OCI-LY3 (cell line): ENCODE results near the gene USE1.

Experiments
- H2AFZ ChIP-seq: fragments of 200-600, 300-600 bp; shearing (Covaris generic); 2 replicates; pipeline ENCODE4 v1.6.0; 2014; ENCODE audit warnings: antibody characterized with exemption, low read depth, low read length
- H3K27ac ChIP-seq: fragments of 200-600, 300-600 bp; sonication (generic); 2 replicates; pipeline ENCODE4 v1.5.1; 2014; ENCODE audit warnings: mild to moderate bottlenecking, low read length, moderate library complexity, mixed read lengths
- H3K27me3 ChIP-seq: fragments of 200-600, 300-600 bp; sonication (generic); 2 replicates; pipeline ENCODE4 v1.6.1; 2014; ENCODE audit warnings: low read depth, low read length, mixed read lengths
- H3K36me3 ChIP-seq: fragments of 200-600, 300-600 bp; sonication (generic); replicated peaks from 2 replicates; pipeline ENCODE3; 2014; ENCODE audit warnings: low read depth, low read length, mixed read lengths
- H3K4me1 ChIP-seq: fragments of 300-600, 200-600 bp; sonication (generic); 2 replicates; pipeline ENCODE4 v1.6.1; 2014; ENCODE audit warnings: low read length, mixed read lengths
- H3K4me2 ChIP-seq: fragments of 200-600, 300-600 bp; sonication (generic); 2 replicates; pipeline ENCODE4 v1.6.1; 2014; ENCODE audit warnings: low read length, mixed read lengths
- H3K4me3 ChIP-seq: fragments of 300-600, 200-600 bp; sonication (generic); 2 replicates; pipeline ENCODE4 v1.5.1; 2014; ENCODE audit warnings: antibody characterized with exemption, mild to moderate bottlenecking, low read length, moderate library complexity
- H3K79me2 ChIP-seq: fragments of 300-600, 200-600 bp; shearing (Covaris generic); 2 replicates; pipeline ENCODE4 v1.6.1; 2014; ENCODE audit warnings: mild to moderate bottlenecking, low read length, mixed read lengths
- H3K9ac ChIP-seq: fragments of 300-600, 200-600 bp; shearing (Covaris generic); 2 replicates; pipeline ENCODE4 v1.6.0; 2014; ENCODE audit warnings: mild to moderate bottlenecking, low read length, moderate library complexity
- H3K9me3 ChIP-seq: fragments of 200-600, 300-600 bp; shearing (Covaris generic); 2 replicates; pipeline ENCODE4 v1.6.1; 2014; ENCODE audit warnings: low read length, mixed read lengths; ENCODE audit not compliant: insufficient read depth
- H4K20me1 ChIP-seq: fragments of 200-600, 300-600 bp; sonication (generic); 2 replicates; pipeline ENCODE4 v1.6.1; 2016; ENCODE audit warnings: low read length, mixed read lengths; ENCODE audit not compliant: insufficient read depth
- EZH2phosphoT487 ChIP-seq: fragments of 200-600 bp; shearing (Covaris generic); IDR thresholded peaks from 2 replicates; pipeline ENCODE4 v1.6.1; 2018; ENCODE audit warnings: antibody characterized with exemption, mixed run types, low read depth
- TF ChIP-seq, protein P1 (sequence below): fragments of 200-600, 300-600 bp; sonication (generic); IDR thresholded peaks from 2 replicates; pipeline ENCODE4 v1.5.1; 2014; ENCODE audit warnings: antibody characterized with exemption, low read length, low read depth

Gene USE1

DNA sequence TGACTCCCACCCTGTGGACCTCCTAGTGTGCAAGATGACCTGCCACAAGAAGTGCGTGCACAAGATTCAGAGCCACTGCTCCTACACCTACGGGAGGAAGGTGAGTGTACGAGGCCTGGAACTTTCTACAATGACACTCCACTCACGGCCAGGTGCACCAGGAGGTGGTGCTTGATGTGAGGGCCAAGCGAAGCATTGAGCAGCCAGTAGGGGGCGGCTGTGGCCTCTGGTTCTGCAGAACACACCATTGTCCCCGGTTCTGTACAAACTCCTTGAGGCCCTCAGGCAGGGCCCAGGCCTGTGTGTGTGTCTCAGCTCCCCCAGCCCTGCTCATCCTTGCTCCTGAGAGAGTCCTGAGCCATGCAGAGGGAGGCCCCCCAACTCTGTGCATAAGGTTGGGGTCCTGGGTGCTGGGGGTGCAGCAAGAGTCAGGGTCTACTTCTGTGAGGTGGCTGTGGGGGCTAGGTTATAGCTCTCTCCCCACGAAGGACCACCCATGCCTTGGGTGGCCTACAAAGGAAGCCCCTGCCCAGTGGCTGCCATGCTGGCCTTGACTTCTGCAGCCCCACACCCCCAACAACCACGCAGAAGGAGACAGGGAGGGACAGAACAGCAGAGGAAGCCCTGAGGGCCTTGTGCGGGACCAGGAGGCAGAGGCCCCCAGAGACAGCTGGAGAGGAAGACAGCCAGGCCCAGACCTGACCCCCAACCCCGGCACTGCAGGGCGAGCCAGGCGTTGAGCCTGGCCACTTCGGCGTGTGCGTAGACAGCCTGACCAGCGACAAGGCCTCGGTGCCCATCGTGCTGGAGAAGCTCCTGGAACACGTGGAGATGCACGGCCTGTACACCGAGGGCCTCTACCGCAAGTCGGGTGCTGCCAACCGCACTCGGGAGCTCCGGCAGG lies 9.7 kb upstream of the USE1 start:
- H3K4me2 ChIP-seq, result no peak overlapping the region
- no peak overlapping the region for H3K9ac ChIP-seq
- no peaks in the 10 kb centered on the region for H3K9me3 ChIP-seq
- H2AFZ ChIP-seq, result no peak overlapping the region
- H3K36me3 ChIP-seq, result peaks cover 68% of the 10 kb centered on the region
- no peaks in the 10 kb centered on the region for H3K27me3 ChIP-seq
- H3K4me3 ChIP-seq, result no peak overlapping the region
- 0 out of 2 replicates have a peak, but pooled peaks cover 3% of the 10 kb centered on the region for H4K20me1 ChIP-seq
- TF ChIP-seq, protein P1, sequence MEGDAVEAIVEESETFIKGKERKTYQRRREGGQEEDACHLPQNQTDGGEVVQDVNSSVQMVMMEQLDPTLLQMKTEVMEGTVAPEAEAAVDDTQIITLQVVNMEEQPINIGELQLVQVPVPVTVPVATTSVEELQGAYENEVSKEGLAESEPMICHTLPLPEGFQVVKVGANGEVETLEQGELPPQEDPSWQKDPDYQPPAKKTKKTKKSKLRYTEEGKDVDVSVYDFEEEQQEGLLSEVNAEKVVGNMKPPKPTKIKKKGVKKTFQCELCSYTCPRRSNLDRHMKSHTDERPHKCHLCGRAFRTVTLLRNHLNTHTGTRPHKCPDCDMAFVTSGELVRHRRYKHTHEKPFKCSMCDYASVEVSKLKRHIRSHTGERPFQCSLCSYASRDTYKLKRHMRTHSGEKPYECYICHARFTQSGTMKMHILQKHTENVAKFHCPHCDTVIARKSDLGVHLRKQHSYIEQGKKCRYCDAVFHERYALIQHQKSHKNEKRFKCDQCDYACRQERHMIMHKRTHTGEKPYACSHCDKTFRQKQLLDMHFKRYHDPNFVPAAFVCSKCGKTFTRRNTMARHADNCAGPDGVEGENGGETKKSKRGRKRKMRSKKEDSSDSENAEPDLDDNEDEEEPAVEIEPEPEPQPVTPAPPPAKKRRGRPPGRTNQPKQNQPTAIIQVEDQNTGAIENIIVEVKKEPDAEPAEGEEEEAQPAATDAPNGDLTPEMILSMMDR, result peak; percentile 64
- TF ChIP-seq EZH2phosphoT487, result no peak
- H3K4me1 ChIP-seq, result no peaks in the 10 kb centered on the region
- H3K79me2 ChIP-seq, result no peaks in the 10 kb centered on the region
- H3K27ac ChIP-seq, result no peak overlapping the region

DNA sequence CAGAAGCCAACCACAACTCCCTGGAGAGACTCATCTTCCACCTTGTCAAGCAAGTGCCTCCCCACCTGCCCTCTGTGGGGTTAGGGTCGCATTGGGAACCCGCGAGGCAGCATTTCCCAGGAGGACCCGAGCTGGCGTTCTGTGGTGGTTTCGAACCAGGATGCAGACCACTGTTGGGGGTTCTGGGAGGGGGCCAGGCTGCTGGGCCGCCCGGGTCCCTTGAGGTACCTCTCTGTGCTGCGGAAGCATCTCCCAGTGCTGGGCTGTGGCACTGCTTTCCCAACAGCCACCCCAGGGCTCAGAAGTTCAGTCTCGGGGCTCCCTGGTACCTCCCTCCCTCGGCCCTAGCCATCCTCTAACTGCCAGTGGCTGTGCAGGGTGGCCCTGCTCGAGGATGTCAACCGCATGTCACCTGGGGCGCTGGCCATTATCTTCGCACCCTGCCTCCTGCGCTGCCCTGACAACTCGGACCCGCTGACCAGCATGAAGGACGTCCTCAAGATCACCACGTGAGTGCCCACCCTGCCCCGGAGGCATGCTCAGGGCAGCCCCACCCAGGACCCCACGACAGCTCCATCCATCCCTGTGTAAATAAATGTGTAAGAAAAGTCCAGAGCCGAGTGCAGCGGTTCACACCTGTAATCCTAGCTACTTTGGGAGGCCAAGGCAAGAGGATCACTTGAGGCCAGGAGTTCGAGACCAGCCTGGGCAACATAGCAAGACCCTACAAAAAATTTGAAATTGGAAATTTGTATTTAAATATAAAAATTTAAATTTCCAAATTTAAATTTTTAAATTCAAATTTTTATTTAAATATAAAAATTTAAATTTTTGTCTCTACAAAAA lies 8.2 kb upstream of the USE1 start:
- Histone ChIP-seq H3K27ac (no peak overlapping the region), H3K4me2 (no peak overlapping the region), H3K79me2 (no peaks in the 10 kb centered on the region), H3K4me3 (no peak overlapping the region), H3K9me3 (no peaks in the 10 kb centered on the region), H3K9ac (no peak overlapping the region), H3K36me3 (peaks cover 61% of the 10 kb centered on the region), H3K4me1 (no peaks in the 10 kb centered on the region), H2AFZ (no peak overlapping the region), H3K27me3 (no peaks in the 10 kb centered on the region), H4K20me1 (0 out of 2 replicates have a peak, but pooled peaks cover 1% of the 10 kb centered on the region)
- TF ChIP-seq EZH2phosphoT487, result no peak
- TF ChIP-seq, protein P1, result no peak

DNA sequence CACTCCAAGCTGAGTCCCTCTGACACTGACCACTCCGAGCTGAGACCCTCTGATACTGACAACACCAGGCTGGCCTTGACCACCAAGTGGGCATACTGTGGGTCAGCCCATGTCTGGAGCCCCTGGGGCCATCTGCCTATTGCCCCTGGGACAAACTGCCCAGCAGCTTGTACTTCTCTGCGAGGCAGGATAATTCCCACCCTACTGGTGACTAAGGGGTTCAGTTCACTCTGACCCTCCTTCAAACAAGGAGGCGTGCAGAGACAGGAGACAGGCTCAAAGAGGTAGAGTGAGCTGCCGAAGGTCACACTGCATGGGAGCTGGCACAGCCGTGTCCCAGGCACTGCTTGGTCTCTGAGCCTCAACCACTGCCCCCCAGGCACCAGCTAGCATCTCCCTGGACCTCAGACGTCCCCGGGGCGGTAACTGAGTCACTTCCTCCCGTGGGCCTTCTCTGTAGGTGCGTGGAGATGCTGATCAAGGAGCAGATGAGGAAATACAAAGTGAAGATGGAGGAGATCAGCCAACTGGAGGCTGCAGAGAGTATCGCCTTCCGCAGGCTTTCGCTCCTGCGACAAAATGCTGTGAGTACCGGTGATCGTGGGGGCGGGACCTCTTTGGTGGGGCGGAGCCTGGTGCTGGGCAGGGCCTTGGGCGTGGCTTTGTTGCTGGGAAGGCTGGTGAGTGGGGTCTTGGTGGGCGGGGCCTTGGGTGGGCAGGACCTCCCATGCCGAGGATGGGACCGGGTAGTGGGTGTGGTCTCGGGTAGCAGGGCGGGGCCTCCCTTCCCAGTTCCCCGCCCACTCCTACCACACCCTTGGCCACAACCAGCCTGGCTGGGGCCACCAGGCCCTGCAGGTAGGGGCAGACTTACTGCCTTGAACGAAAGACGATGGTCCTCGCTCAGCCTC lies 5.8 kb upstream of the USE1 start:
- Histone ChIP-seq H3K9ac (no peak overlapping the region), H3K27ac (no peak overlapping the region)

More for the DNA sequence above, 5.8 kb upstream of the USE1 start:
- Histone ChIP-seq H3K9me3 (no peaks in the 10 kb centered on the region), H3K27me3 (no peaks in the 10 kb centered on the region), H2AFZ (no peak overlapping the region), H3K4me1 (peaks cover 1% of the 10 kb centered on the region), H4K20me1 (no peaks in the 10 kb centered on the region), H3K79me2 (no peaks in the 10 kb centered on the region), H3K4me2 (no peak overlapping the region), H3K36me3 (peaks cover 55% of the 10 kb centered on the region), H3K4me3 (no peak overlapping the region)
- TF ChIP-seq EZH2phosphoT487, result no peak
- TF ChIP-seq, protein P1, result no peak
